Cardiac muscle cell (in vitro differentiated cells and primary cell): ENCODE data around the gene GGA2. TPM values are rescaled to one million over a fixed set of nuclear protein-coding genes. Genes with fewer than 3 reads are reported as not detected.
A peak's percentile ranks its signal among the peaks of the same experiment; 100 is the strongest.

Source experiments
- DNase-seq, 2 donors: peaks; one replicate each; pipeline versions ENCODE4 v3.0.0 to v3.0.0-alpha.2; 2010 to 2017; ENCODE audit warnings: low read depth in 1 of 2, low spot score in 1 of 2
- H3K27ac ChIP-seq: fragments of 200-600 bp; sonication (generic); 2 replicates; pipeline ENCODE4 v1.5.1; 2016
- H3K27me3 ChIP-seq: fragments of 200-600 bp; sonication (generic); 2 replicates; pipeline ENCODE4 v1.6.0; 2016; ENCODE audit warnings: control low read depth
- H3K36me3 ChIP-seq: fragments of 200-600 bp; sonication (generic); 2 replicates; pipeline ENCODE4 v1.5.1; 2016; ENCODE audit warnings: control low read depth
- H3K4me1 ChIP-seq: fragments of 200-600 bp; sonication (generic); 2 replicates; pipeline ENCODE4 v1.8.1; 2017; ENCODE audit warnings: low read depth, mild to moderate bottlenecking, mixed run types
- H3K4me3 ChIP-seq: fragments of 200-600 bp; sonication (generic); 2 replicates; pipeline ENCODE4 v1.5.1; 2016; ENCODE audit warnings: mild to moderate bottlenecking
- H3K9me3 ChIP-seq: fragments of 200-600 bp; sonication (generic); 2 replicates; pipeline ENCODE4 v1.5.1; 2017; ENCODE audit warnings: low read depth, mild to moderate bottlenecking, control low read depth
- CTCF ChIP-seq: IDR thresholded peaks from 2 replicates; pipeline ENCODE4 v1.5.1; 2012; ENCODE audit warnings: low read depth, mild to moderate bottlenecking, low read length
- polyA plus RNA-seq: library from polyadenylated mRNA; unstranded; fragments of >200 nt; fragmentation: Nextera tagmentation; extraction: Ambion mirVana; gene quantifications from 2 replicates; pipeline ENCODE4 v1.2.1, GENCODE V29; 2016
- total RNA-seq: library from RNA; depleted of rRNA; stranded (reverse); fragments of >200 nt; gene quantifications from 2 replicates; pipeline ENCODE4 v1.2.3, GENCODE V29; 2016

GGA2 gene
- total and polyA plus RNA-seq, 2 experiments from 2014 or later: 126 to 149 TPM

- Histone ChIP-seq H3K4me1 (peaks cover 27% of the 10 kb centered on the region), H3K36me3 (peaks cover 6% of the 10 kb centered on the region), H3K4me3 (no peak overlapping the region), H3K27ac (no peak overlapping the region), H3K27me3 (no peaks in the 10 kb centered on the region), H3K9me3 (no peaks in the 10 kb centered on the region)
- no peak for TF ChIP-seq CTCF
- peak in 1 of 2 donors; percentile 11 for DNase-seq
Observed at GRCh38 chr16:23500862-23501225, 9.4 kb downstream of the GGA2 start.

DNA sequence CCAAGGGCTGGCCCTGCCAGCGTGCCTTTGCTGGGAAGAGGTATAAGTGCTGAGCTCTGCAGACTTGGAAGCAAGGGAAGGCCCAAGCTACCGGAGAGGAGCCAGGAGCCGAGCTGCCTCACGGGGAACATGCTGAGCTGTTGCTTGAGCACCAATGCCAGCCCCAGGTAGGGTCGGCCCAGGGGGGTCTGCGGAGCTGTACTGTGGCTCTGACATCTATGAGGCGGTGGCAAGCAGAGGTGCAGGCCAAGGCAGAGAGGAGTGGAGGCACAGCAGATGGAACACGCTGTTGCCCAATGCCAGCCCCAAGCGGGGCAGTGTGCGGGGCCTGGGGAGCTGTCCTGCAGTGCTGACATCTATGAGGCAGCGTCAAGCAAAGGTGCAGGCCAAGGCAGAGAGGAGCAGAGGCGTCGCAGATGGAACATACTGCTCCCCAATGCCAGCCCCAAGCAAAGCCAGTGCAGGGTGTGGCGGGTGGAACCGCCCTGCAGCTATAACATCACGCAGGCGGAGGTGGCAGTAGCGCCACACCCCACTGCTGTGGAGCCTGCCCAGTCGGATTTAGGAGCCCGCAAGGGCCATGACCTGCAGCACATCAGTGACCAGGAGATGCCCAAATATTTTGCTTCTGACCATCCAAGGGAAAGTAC, 10.0 kb downstream of the GGA2 start:
- no peak for DNase-seq
- Histone ChIP-seq H3K4me3 (no peak overlapping the region), H3K9me3 (no peaks in the 10 kb centered on the region), H3K27ac (no peak overlapping the region), H3K36me3 (peaks cover 10% of the 10 kb centered on the region), H3K27me3 (no peaks in the 10 kb centered on the region), H3K4me1 (peaks cover 22% of the 10 kb centered on the region)
- TF ChIP-seq CTCF: no peak

DNA sequence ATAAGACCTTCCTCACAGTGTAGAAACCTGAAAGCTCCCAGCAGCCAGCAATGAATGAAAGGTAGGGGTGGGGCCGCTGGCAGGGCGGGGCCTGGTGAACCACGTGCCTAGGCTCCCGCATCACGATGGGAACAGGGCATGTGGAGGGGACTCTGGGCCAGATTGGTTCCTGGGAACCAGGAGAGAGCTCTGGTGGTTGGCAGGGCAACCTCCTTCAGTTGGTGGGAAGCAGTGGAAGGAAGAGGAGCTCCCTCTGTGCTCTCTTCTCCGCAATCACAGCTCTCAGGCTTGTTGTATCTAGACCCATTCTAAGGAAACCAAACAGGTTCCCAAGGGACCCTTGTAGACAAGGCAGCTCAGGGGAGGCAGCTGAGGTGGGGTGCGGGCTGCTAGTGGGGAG, 10.5 kb downstream of the GGA2 start:
- H3K27me3 ChIP-seq: no peaks in the 10 kb centered on the region
- H3K9me3 ChIP-seq: no peaks in the 10 kb centered on the region
- no peak for TF ChIP-seq CTCF
- no peak overlapping the region for H3K4me3 ChIP-seq
- H3K4me1 ChIP-seq: peaks cover 17% of the 10 kb centered on the region
- no peak for DNase-seq
- no peak overlapping the region for H3K27ac ChIP-seq
- H3K36me3 ChIP-seq: peaks cover 15% of the 10 kb centered on the region

DNA sequence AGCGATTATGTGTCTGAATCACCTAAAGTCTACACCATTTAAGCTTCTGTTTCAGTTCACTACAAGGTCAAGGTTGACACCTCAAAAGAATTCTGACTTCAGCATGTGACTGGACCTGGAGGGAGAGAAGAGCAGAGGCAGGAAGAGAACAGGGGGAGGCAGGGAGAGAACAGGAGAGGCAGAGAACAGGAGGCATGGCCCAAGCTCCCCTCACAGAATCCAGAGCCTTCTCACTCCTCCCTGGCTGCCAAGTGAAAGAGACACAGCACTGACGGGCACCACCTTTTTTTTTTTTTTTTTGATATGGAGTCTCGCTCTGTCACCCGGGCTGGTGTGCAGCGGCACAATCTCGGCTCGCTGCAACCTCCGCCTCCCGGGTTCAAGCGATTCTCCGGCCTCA, 11.4 kb downstream of the GGA2 start:
- peaks cover 24% of the 10 kb centered on the region for H3K36me3 ChIP-seq
- no peaks in the 10 kb centered on the region for H3K27me3 ChIP-seq
- no peak for DNase-seq
- no peak for TF ChIP-seq CTCF
- peak overlapping the region; percentile 23 for H3K27ac ChIP-seq
- H3K9me3 ChIP-seq: no peaks in the 10 kb centered on the region
- H3K4me1 ChIP-seq: peaks cover 9% of the 10 kb centered on the region
- no peak overlapping the region for H3K4me3 ChIP-seq

DNA sequence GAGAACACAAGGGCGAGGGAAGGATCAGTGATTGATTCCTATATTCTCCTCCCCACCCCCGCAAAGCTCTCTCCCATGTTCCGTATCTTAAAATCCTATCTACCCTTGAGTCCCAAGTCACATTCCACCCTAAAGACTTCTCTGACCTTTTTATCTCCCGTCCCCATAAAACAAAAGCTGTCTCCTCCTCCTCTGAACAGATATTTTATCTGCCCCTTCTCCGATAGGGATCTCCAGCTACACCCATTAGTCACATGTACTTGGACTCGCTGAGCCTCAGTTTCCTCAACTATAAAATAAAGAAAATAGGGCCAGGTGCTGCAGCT, 12.8 kb downstream of the GGA2 start:
- Histone ChIP-seq H3K27me3 (no peaks in the 10 kb centered on the region), H3K36me3 (peaks cover 34% of the 10 kb centered on the region), H3K4me1 (peaks cover 8% of the 10 kb centered on the region), H3K4me3 (no peak overlapping the region), H3K27ac (peak overlapping the region; percentile 55), H3K9me3 (no peaks in the 10 kb centered on the region)
- no peak for DNase-seq
- no peak for TF ChIP-seq CTCF
